ENCODE data around the gene CNIH3.
"Not testable (repeated sequence)": the region's sequence is repeated elsewhere in the genome, so short reads cannot be mapped to it uniquely, and the experiment has no call there.

CNIH3 gene

DNA sequence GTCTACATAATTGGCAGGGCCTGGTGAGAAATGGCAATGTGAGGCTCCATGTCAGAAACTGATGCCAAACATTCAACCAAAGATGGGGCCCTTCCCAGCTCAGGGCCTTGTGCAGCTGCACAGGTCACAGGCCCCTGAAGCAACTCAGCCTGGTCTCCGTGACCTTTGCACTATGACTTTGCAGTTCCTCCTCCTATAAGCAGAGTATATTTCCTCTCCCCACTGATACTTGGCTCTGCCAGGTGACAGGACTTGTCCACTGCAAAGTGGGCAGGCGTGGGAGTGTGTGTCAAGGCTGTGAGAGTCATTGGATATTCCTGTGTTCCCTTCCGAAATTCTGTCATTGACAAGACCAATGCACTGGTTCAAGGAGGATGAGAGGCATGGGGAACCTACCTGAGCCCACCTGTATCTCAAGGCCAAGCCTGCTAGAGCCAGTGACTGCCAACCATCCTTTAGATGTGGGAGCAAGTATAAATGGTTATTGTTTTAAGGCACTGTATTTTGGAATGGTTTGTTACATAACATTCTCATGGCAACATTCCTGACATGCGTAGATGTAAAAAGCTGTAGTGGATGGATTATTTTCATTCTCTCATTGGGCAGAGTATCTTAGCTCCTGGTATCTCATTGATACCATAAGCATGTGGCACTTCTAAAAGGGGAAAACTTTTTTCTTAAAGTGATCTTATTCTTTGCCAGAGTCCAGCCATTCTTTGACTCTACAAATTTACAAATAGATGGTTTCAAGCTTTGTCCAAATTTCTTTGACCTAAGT, 75.2 kb downstream of the CNIH3 start:
- DNase-seq = no peak

DNA sequence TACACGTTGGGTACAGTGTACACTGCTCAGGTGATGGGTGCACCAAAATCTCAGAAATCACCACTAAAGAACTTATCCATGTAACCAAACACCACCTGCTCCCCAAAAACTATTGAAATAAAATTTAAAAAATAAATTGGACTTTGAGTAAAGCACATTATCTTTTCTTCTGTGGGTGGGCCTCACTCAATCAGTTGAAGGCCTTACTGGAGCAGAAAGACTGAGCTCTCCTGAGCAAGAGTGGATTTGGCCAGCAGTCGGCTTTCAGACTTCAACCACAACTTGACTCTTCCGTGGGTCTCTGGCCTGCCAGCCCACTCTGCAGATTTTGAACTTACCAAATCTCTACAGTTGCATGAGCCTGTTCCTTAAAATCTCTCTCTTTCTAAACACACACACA, 78.9 kb downstream of the CNIH3 start:
- no peak for DNase-seq

DNA sequence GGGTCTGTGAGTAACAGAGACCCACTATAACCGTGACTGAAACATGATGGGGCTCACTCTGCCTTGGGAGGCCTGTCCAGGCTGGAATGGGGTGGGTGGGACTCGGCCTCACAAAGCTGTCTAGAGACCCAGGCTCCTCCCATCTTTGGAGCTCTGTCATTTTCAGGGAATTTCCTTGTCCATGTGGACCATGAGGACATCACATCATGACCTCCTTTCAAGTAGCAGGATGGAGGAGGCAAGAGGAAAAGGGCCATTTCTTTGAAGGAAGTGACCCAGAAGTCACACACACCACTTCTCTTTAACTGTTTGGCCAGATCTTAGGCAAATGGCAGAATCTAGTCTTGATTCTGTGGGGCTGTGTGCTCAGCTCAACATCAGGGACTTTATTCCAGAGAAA, 79.9 kb downstream of the CNIH3 start:
- no peak for DNase-seq

DNA sequence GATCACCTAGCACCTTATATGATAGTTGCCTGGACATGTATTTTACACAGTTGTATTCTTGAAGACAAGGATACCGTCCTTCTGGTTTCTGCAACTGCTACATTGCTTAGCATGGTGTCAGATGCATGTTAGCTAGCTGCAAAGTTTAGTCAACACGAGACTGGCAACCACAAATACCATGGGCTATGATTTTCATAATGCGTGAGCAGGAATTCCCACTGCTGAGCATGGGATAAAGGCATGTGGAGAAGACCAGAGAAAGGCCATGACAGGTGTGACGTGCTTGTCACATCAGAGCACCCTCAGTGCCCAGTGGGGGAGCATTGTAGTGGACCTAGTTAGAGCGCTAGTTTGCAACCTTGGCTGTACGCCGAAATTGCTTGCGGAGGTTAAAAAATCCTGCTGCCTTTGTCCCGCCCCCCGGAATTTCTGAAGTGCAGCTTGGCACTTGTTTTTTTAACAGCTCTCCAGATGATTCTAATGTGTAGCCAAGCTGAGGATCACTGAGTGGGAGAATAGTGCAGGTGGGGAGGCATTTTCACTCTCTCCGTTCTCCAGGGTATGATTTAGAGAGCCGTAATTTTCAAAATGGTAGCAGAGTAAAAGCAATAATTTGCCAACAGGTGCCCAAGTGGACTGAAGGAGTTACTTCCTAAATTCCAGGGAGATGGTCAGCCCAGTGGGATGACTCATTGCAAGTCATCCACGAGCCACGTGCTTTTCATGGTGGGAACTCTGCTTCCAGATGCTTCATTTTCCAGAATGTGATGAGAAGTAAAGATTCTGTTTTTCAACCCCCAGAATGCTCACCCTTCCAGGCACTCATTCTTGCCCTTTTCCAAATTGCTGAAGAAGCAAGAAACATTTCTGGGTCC, 81.0 kb downstream of the CNIH3 start:
- no peak for DNase-seq

DNA sequence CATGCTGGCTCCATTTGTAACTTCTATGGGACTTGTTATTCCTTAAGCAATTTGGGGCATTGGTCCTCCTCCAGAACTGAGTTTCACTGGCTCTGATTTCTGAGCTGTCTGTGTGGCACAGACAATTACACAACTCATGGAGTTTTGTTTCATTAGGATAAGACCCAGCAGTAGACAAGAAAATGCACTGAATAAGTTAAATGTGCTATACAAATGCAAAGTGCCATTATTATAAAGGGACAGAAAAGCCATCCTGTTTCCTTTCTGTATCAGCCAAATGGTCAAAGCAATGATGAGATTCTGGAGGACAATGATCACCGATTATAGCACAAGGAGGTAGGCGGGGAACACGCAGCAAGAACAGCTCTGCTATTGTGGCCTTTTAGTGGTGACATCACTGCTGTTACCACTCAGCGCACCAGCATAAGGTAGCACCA, 81.9 kb downstream of the CNIH3 start:
- DNase-seq = no peak

DNA sequence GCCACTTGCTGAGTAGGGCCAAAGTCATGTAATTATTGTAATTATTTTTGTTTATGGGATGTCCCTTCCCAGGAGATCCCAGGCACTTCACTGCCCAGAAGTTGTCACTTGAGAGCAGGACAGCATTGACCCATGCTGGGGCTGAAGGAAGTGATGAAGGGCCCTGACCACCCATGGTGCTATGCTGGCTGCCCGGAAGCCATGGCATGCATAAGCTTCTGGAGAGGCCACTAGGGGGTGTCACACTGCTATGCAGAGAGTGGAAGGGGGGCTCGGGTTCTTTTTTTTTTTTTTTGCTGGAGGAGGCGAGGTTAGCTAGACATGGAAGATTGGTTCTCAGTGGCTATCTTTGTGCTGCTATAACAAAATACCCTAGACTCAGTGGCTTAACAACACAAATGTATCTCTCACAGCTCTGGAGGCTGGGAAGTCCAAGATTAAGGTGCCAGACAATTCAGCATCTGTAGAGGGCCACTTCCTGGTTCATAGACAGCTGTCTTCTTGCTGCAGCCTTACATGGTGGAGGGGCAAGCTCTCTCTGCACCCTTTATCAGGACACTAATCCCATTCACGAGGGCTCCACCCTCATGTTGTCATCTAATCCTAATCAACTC, 84.9 kb downstream of the CNIH3 start:
- DNase-seq = no peak

DNA sequence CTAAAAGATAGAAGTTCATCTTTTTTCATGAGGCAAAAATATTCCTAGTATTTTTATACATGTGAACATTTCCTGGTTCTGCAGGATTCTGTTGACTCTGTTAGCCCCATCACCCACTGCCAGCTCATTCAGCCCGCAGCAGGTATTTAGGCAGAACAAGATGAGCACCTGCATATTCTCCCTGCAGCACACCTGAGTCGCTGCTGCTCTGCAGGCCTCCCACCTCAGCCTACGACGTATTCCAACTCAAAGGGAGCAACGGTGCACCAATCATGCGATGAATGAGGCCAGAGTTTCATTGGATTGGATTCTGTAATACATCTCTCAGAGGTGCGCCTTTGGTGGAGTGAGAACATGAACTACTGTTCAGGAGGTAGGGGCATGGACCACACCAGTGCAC, 87.6 kb downstream of the CNIH3 start:
- no peak for DNase-seq

DNA sequence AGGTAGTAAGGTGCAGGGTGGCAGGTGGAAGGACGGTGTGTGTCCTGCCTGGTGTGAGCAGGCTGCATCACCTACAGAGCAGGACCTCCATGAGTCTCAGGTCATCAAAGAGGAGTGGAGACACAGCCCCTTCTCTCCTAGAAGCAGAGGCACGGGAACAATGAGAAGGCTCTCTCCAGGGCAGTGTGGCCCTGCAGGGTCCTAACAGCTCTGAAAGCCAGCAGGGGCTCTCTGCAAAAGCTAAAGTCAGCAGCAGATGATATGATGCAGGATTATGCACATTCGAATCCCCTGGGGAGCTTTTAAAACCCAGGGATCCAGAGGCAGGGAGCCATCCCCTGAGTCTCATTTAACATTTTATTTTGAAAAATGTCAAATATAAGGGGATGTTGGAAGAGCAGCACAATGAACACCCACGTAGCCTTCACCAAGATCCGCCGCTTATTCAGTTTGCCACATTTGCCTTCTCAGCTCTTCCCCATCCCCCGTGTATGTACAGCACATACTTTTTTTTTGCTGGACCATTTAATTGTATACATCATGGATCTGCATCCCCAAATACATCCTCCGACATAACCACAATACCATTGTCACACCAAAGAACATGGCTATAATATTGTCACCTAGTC, 88.1 kb downstream of the CNIH3 start:
- no peak for DNase-seq

DNA sequence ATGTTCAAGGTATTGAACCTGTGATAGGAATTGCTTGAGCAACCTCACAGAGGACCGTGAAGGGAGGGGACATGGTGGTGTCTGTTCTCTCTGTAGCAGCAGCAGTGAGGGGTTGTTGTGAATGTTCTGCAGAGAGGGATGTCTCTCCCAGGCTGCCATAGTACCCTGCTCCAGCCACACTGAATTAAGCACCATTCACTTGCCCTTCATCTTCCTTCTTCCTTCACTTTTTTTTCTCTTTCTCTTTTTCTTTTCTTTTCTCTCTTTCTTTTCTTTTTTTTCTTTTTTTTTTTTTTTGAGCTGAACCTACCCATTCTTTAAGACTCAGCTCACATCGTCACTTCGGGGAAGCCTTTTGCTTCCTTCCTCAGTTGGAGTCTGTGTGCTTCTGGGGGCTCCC, 89.5 kb downstream of the CNIH3 start:
- DNase-seq = no peak

DNA sequence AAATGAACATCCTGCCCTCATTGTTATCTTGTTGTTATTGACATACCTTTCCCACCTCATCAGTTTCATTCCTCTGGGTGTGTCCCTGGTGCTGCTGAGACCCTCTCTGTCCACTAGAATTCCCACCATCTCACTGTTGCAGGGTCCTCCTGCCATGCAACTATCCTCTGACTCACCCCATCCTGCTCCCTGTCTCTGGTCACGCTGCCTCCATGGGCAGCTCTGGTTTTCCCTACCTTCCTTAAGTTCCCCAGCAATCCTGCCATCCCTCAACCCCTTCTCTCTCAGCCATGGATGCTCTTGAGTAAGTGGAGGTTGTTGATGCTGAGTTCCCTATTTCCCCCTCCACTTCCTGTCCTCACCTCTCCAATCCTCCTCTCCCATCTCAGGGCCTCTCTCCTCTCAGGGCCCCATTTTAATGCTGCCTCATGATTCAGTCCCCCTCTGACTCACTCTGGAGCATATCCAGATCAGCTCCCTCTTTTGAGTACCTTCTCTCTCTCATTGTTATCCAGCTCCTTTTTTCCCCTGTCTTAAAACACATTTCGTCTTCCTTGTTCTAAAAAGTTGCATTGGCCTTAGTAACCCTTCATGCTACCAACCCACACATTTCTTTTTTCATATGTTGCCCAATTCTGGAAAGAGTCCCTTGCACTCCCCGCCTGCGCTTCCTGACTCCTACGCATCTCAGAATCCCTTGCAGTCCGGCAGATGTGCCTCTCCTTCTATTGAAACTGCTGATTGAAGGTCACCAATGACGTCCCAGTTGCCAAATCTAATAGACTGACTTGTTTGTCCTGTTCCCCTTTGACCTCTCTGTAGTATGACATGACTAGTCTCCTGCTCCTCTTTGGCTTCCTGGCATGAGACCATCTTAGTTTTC, 92.0 kb downstream of the CNIH3 start:
- no peak for DNase-seq

DNA sequence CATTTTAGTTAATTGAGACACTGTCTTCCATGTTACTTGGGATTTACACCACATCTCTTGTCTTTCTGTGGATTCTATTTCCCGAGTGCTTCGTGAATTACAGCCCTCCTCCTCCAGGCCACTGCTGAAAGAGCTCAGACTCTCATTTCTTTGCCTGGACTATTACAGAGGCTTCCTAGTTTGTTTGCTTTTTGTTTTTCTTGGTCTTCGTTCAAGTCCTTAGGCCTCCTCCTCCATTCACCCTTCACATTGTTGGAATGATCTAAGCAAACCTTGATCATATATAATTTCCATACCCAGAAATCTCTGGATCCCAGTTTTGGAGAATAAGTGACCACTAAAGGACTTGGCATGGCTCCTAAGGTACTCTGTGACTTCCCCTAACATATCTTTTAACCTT, 94.1 kb downstream of the CNIH3 start:
- no peak for DNase-seq

DNA sequence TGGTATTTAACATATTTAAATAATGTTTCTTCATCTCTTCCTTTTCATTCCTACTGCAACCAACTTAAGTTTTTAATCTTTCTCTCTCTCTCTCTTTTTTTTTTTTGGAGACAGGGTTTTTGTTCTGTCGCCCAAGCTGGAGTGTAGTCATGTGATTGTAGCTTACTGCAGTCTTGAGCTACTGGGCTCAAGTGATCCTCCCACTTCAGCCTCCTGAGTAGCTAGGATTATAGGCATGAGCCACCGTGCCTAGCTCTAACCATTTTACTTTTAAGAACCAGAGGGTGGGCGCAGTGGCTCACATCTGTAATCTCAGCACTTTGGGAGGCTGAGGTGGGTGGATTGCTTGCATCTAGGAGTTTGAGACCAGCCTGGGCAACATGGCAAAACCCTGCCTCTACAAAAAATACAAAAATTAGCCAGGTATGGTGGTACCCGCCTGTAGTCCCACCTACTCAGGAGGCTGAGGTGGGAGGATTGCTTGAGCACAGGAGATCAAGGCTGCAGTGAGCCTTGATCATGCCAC, 95.2 kb downstream of the CNIH3 start:
- not testable (repeated sequence) for DNase-seq

DNA sequence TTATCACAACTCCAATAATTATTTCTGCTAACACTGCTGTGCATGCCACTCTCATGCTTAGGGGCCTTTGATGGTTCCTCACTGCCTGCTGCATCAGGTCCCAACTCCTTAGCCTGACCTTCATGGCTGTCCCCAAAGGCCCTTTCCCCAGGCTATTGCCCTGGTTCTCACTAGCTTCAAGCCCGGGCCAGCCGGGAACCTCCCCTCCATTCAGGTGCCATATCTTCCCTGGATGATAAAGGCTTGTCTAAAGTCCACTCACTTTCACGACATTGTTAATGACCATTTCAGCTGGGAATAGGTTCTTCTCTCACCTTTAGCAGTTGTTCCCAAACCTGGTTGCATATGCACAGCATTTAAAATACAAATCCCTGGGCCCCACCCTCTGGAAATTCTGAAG, 95.8 kb downstream of the CNIH3 start:
- no peak for DNase-seq

DNA sequence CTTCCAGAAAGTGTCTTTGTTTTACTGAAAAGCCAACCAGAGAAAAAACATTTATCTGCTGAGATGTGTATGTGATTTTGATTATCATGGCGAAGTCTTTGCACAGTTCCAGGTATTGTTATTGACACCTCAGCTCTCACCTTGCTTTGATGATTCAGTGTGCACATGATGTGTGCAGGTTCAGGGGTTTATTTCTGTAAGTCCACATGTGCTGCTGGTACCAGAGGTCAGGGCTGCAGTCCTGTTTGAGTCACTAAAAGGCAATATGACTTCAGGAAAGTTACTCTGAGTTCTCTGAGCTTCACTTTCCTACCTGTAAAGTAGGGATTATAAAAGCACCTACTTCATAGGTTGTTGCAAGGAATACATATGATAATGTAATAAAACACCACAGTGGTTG, 97.1 kb downstream of the CNIH3 start:
- no peak for DNase-seq

DNA sequence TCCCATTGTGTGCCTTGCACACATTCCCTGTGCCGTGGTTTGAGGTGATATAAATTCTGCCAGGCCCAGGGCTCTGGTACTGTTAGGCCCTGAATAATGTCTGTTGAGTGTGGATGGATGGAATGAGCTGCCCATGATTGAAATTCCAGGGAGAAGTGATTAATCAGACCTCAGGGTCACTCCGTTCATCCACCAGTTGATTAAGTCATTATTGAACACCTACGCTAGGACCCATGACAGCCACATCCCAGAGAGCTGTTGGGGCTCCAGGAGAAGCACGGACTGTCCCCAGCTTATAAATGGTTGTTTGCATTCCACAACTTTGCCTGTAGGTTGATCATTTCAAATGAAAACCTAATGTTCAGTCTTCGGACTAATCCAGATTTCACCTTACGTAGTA, 98.4 kb downstream of the CNIH3 start:
- DNase-seq = no peak

DNA sequence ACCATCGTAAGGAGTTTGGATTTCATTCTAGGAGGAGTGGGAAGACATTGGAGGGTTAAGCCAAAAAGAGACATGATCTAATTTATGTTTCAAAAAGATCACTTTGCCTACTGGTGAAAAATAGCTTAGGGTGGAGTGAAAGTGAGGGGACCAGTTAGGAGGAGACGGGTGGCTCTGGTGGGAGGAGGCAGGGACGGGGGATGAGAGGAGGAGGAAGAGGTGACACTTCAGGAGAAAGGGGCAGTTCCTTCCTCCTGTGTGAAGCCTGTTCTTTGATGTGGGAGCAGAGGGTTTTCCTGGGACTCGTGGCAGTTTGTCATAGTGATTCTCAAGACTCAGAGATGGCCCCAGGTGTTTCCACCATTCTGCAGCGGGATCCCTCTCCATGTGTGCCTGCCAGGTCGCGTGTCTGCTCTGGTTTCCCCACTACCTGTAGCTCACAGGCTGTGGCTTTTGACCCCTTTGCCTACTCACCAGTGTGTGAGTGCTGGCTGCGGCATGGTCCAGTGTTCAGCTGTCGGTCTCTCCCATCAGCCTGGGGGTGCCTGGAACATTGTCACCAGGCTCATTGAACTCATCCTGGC, 102.4 kb downstream of the CNIH3 start:
- no peak for DNase-seq

DNA sequence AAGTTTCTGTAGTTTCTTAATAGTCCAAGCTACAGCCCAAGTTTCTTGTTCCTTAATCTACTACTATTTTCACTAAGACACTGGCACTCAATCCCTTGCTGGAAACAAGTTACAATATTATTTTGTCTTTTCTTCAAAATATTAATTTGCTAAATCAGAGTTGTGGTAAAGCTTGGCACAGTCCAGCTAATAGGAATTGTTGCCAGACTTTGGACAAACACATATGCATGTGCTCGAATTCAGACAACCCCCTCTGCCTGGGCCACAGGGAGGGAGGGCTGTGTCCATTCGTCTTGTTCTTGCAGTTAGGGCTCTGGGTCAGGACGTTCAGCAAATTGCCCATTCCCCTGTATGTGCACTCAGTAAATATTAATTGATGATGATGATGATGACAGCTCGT, 103.6 kb downstream of the CNIH3 start:
- DNase-seq = no peak

DNA sequence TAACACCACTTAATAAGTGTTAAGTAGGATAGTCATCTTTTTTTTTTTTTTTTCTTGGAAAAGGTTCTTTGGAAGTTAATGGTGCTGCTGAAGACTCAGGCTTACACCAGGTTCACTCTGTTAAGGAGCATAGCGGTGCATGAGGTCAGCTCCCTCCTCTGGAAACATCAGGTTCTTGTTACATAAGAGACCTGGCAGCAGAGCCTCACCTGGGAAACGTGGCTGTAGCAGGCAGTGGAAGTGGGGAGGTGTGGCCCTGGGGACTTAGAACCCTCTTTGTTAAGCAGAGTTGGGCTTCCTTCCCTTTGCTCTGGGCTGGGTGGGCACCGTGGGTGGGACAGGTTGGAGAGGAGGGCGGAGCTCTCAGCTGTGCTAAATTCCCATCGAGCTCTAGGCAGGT, 104.1 kb downstream of the CNIH3 start:
- no peak for DNase-seq

DNA sequence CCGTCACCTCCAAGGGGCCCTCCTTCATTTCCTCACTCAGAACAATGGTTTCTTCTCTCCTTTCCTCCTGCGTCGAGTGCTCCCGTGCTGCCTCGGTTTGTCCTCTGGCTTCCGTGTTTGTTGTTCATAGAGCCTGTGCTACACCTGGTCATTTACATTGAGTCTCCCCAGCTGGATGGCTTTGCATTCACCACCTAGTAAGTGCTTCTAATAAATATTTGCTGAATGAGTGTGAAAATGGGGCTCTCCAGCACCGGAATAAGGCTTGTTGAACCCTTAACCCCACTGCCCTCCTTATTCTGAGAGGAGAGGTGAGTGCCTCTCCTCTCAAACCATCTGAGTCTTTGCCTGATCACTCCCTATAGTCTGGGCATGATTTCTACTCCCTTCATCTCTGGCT, 104.9 kb downstream of the CNIH3 start:
- DNase-seq = no peak

DNA sequence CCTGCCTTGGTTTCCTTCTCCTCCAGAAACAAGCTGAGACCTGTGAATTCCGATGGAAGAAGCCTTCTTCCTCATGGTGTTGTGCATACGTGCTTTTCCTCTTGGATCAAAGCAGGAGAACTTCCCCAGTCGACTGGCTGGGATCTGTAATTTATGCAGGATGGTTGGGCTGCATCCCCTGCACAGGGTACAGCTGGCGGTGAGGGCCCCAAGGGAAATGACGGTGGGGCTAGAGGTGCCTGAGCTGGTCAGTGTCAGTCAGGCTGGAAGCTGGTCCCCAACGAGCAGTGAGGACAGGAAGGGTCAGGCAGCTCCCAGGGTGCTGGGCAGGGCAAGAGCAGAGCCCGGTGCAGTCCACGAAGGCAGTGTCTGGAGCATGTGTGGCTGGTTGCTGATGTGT, 106.7 kb downstream of the CNIH3 start:
- DNase-seq = no peak

DNA sequence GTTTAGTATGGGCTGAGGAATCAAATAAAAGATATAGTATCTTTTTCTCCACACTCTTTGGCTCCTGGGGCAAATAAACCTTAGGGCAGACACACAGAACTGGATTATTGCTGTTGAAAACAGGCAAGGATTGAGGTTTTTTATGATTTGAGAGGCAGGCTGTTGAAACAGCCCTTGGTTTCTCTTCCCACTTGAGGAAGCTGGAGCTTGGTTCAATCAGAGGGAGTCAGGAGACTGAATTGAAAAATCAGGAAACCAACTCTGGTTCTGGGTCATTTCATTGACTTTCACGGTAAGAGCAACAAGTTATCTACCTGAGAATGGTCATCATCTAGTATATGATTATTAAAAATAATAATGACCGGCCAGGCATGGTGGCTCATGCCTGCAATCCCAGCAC, 108.4 kb downstream of the CNIH3 start:
- DNase-seq = no peak
